GM19193 (cell line): ENCODE results near the gene ZBTB11.

Source experiments
- POLR2A ChIP-seq: IDR thresholded peaks from 4 replicates; pipeline ENCODE4 v1.6.1; 2011; ENCODE audit not compliant: insufficient read depth, insufficient read length; ENCODE audit errors: extremely low read depth

Gene ZBTB11

DNA sequence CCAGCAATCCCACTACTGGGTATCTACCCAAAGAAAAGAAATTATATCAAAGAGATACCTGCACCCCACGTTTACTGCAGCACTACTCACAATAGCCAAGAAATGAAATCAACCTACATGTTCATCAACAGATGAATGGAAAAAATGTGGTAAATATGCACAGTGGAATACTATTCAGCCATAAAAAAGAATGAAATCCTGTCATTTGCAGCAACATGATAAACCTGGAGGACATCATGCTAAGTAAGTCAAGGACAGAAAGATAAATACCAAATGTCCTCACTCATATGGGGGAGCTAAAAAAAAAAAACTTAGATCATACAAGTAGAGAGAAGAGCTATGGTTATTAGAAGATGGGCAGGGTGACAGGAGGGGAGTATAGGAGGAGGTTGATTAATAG lies 9.1 kb downstream of the ZBTB11 start:
- TF ChIP-seq POLR2A, result no peak

DNA sequence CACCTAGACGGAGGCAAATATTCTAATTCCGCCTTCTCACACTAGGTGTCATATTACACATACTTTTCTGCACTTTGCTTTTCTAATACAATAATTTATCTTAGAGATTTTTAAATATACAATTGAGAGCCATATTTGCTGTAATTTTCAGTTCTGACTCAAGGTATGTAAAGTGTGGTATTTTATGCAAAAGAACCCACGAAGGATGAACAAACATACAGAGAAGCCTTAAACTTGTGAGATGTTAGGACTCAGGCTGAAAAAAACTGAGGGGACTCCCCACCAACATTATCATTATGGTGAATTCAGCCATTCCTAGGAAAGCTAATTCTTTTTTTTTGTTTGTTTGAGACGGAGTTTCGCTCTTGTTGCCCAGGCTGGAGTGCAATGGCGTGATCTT lies 9.6 kb downstream of the ZBTB11 start:
- no peak for TF ChIP-seq POLR2A

DNA sequence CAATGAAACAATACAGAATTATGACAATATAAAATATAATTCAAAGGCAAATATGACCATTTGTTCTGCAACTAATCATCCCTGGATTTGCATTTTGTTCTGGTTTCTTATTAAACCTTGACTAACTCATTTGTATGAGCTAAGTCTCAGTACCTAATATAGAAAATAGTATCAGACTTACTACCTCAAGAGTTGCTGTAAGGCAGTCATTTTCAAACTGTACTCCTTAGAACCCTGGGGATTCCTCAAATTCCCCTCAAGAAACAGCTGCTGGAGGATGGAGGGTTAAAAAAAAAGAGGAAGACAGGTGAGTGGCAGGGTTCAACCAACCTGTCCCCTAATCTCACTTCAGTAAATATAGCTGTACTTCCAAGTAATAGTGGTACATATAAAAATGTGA lies 11.1 kb downstream of the ZBTB11 start:
- TF ChIP-seq POLR2A, result no peak

DNA sequence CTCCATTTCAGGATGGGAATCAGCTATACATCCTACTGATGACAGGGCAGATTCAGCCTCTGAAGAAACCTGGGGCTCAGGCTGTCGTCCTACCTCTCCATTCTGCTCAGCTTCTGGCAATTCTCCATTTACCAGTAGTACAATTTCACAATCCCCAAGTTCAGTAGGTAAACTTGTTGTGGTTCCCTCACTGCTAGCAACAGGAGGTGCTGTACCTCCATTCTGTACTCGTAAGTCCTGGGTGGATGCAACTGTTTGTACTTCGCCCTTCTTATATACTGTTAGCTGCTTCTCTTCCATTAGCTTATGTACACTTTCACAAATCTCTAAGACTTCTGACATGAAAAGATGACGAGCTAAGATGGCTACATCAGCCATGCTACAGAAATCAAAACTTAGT lies 11.6 kb downstream of the ZBTB11 start:
- no peak for TF ChIP-seq POLR2A

DNA sequence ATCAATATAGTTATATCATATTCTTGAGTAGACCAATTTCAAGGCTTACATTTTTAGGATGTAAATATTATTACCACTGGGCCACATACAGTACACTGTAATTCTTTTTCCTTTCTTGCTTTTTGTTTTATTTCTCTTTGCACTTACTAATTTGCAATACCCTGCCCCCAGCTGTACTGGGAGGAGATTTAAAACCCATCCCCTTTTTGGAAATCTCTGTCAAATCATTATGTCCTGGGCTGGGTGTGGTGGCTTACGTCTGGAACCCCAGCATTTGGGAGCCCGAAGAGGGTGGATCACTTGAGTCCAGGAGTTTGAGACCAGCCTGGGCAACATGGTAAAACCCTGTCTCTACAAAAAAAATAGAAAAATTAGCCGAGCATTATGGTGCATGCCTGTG lies 16.2 kb downstream of the ZBTB11 start:
- no peak for TF ChIP-seq POLR2A

DNA sequence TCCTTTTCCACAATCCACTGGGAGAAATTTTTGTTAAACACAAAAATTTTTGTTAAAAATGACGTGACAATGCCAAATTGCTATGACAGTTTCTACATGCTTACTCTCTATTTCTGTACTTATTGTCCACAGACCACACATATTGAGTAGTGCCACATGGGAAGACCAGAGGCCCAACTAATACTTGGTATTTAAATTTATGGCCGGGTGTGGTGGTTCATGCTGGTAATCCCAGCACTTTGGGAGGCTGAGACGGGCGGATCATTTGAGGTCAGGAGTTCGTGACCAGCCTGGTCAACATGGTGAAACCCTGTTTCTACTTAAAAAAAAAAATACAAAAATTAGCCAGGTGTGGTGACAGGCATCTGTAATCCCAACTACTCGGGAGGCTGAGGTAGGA lies 20.3 kb downstream of the ZBTB11 start:
- no peak for TF ChIP-seq POLR2A

DNA sequence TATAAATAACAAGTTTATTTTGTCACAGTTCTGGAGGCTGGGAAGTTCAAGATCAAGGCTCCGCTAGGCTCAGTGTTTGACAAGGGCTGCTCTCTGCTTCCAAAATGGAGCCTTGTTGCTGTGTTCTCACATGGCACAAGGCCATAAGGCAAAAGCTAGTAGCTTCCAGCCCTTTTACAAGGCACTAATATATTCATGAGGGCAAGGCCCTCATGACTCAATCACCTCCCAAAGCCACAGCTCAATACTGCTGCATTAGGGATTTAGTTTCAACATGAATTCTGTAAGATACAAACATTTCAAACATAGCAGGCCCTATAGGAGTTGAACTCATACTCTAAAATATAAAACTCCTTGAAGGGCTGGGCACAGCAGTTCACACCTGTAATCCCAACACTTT lies 30.2 kb downstream of the ZBTB11 start:
- TF ChIP-seq POLR2A, result no peak

DNA sequence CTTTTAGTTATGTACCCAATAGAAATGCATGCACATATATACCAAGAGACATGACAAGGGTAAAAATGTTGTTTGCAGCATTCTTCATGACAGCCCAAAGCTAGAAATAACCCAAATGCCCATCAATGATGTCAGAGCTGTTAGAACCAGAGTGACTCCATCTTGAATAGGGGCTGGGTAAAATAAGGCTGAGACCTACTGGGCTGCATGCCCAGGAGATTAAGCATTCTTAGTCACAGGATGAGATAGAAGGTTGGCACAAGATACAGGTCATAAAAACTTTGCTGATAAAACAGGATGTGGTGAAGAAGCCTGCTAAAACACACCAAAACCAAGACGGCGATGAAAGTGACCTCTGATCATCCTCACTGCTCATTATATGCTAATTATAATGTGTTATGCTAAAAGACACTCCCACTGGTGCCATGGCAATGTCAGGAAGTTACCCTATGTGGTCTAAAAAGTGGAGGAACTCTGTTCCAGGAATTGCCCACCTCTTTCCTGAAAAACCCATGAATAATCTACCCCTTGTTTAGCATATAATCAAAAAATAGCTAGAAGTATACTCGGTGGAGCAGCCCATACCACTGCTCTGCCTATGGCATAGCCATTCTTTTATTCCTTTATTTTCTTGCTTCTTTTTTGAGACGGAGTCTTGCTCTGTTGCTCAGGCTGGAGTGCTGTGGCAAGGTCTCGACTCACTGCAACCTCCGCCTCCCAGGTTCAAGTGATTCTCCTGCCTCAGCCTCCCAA lies 32.9 kb downstream of the ZBTB11 start:
- TF ChIP-seq POLR2A, result no peak

DNA sequence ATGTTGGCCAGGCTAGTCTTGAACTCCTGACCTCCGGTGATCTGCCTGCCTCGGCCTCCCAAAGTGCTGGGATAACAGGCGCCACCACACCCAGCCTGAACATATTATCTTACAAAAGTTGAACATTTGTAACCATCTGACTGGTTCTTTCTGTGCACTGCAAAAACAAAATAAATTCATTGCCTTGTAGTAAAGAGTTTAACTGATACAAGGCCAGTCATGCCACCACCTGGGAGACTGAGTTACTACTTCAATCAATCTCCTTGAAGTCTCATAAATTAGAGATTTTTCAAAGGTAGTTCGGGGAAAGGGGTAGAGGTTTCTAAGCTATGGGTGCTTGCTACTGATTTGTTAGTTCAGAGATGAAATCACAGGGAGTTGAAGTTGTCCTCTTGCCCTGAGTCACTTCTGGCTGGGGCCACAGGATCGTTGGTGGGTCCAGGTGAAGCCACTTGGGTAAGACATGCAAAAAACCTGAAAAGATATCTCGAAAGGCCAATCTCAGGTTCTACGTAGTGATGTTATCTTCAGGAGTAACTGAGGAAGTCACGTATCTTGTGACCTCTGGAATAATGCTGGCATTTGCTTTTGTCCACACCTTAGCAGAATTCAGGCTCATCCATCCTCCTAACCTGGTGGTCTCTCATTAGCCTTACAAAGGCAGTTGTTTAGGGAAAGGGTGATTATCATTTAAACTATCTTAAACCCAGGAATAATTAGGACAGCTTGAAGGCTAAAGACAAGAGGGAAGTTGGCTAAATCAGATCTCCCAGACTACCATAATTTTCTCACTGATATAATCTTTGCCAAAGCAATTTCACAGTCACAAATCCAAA lies 33.7 kb downstream of the ZBTB11 start:
- no peak for TF ChIP-seq POLR2A

DNA sequence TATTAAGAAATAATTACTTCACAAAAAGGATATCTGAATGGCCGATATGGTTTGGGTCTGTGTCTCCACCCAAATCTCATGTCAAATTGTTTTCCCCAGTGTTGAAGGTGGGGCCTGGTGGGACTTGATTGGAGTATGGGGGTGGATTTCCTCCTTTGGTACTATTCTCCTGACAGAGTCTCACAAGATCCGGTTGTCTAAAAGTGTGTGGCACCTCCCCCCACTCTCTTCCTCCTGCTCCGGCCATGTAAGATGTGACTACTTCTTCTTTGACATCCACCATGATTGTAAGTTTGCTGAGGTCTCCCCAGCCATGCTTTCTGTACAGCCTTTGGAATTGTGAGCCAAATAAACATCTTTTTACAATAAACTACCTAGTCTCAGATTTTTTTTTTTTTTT lies 34.5 kb downstream of the ZBTB11 start:
- no peak for TF ChIP-seq POLR2A

DNA sequence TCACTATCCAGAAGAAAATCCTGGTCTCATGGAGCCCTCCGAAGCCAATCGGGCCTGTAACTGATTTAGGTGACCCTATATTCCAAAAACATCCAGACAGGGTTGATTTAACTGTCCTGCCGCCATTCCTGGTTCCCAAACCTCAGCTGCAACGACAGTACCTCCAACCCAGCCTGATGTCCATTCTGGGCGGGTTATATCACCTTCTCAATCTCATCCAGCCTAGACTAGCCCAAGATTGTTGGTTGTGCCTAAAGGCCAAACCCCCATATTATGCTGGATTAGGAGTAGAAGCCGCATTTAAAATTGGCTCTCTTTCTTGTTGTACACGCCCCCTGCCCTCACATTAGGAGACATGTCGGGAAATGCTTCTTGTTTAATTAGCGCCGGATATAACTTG lies 36.7 kb downstream of the ZBTB11 start:
- TF ChIP-seq POLR2A, result no peak

DNA sequence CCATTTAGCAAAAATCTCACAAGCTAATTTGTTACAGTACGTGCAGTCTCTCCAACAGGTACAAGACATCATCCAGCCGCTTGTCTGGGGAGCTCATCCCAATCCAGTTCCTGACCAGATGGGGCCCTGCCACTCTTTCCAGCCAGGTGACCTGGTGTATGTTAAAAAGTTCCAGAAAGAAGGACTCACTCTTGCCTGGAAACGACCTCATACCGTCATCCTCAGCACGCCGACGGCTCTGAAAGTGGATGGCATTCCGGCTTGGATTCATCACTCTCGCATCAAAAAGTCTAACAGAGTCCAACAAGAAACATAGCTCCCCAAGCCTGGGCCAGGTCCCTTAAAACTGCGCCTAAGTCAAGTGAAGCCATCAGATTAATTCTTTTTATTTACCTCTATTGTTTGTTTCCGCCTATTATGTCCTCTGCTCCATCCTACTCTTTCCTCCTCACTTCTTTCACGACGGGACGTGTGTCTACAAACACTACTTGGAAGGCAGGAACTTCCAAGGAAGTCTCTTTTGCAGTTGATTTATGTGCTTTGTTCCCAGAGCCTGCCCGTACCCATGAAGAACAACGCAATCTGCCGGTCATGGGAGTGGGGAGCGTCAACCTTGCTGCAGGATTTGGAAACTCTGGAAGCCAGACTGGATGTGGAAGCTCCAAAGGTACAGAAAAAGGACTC lies 37.5 kb downstream of the ZBTB11 start:
- no peak for TF ChIP-seq POLR2A

DNA sequence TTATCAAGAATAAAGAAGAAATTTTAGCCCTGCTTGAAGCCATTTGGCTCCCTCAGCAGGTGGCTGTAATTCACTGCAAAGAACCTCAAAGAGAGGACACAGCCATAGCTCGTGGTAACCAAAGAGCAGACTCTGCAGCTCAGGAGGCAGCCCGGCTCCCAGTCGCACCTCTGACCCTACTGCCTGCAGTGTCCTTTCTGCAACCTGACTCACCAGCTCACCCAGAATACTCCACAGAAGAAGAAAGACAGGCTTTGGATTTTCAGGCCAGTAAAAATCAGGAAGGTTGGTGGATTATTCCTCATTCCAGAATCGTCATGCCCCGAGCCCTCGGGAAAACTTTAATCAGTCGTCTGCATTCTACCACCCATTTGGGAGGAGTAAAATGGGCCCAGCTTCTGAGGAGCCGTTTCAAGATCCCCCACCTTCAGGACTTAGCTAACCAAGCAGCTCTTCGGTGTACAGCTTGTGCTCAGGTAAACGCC lies 38.6 kb downstream of the ZBTB11 start:
- TF ChIP-seq POLR2A, result no peak

DNA sequence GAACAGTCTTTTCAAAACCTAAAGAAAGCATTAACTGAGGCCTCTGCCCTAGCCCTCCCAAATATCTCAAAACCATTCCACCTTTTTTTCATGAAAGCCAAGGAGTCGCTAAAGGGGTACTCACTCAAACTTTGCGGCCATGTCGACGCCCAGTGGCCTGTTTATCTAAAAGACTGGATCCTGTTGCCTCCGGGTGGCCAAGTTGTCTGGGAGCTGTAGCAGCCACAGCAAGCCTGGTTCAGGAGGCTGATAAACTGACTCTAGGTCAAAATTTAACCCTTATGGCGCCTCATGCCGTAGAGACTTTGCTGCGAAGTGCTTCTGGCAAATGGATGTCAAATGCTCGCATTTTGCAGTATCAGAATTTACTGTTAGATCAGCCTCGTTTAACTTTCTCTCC lies 39.5 kb downstream of the ZBTB11 start:
- TF ChIP-seq POLR2A, result no peak
